Panc1 (cell line): ENCODE data around the gene GRIN2A. TPM values are rescaled to one million over a fixed set of nuclear protein-coding genes. Genes with fewer than 3 reads are reported as not detected.

Experiments used
- ATAC-seq: fragments of 200-7000 bp; cut with Tn5 transposase; 2 replicates; pipeline ENCODE4 v1.9.1; 2020; ENCODE audit warnings: mild to moderate bottlenecking, moderate library complexity
- BruUV-seq: library from RNA; stranded (reverse); fragments of 400-500 nt; replicated peaks from 2 replicates; lab custom pipeline; 2021; lab: Mats Ljungman, UMichigan
- CTCF ChIA-PET: fragments of 300-600 bp; sonication (Branson Sonifier 250); formaldehyde crosslinking; loops from one replicate; lab custom pipeline; 2022; ENCODE audit warnings: antibody characterized with exemption; lab: Charles Lee
- POLR2A ChIA-PET: fragments of 300-600 bp; sonication (Branson Sonifier 250); formaldehyde crosslinking; loops from one replicate; lab custom pipeline; 2022; ENCODE audit warnings: antibody characterized with exemption; lab: Charles Lee
- DNase-seq: peaks from one replicate; pipeline ENCODE4 v3.0.0-alpha.2; 2010; ENCODE audit warnings: low read depth, low spot score
- H3K27ac ChIP-seq: 2 replicates; pipeline ENCODE4 v1.5.1; 2011; ENCODE audit warnings: mild to moderate bottlenecking, low read length, inconsistent platforms
- H3K27me3 ChIP-seq: fragments of 200-500 bp; sonication (Bioruptor generic); 2 replicates; pipeline ENCODE4 v1.6.0; 2014; ENCODE audit warnings: low read length, inconsistent platforms; ENCODE audit not compliant: control insufficient read depth, insufficient read depth
- H3K36me3 ChIP-seq: fragments of 200-500 bp; sonication (Bioruptor generic); 2 replicates; pipeline ENCODE4 v1.5.1; 2014; ENCODE audit warnings: inconsistent platforms, mild to moderate bottlenecking, low read length, moderate library complexity; ENCODE audit not compliant: control insufficient read depth, insufficient read depth
- H3K4me1 ChIP-seq: 2 replicates; pipeline ENCODE4 v1.5.1; 2011; ENCODE audit warnings: inconsistent platforms, mild to moderate bottlenecking, low read length, moderate library complexity; ENCODE audit not compliant: control insufficient read depth, insufficient read depth
- H3K4me3 ChIP-seq, 2 experiments: 2 replicates each; pipeline ENCODE4 v1.5.1; 2011 to 2012; ENCODE audit warnings: low read depth in 2 of 2, low read length in 2 of 2, mild to moderate bottlenecking in 2 of 2, inconsistent platforms in 1 of 2, moderate library complexity in 1 of 2
- H3K9me3 ChIP-seq: fragments of 200-500 bp; sonication (Bioruptor generic); 2 replicates; pipeline ENCODE4 v1.5.1; 2014; ENCODE audit warnings: low read depth, mild to moderate bottlenecking, inconsistent platforms, low read length, moderate library complexity; ENCODE audit not compliant: control insufficient read depth, insufficient read depth
- POLR2AphosphoS5 ChIP-seq: IDR thresholded peaks from 2 replicates; pipeline ENCODE4 v1.6.1; 2012; ENCODE audit warnings: mild to moderate bottlenecking, low read depth, low read length, moderate library complexity
- SIN3A ChIP-seq: IDR thresholded peaks from 2 replicates; pipeline ENCODE4 v1.6.1; 2012; ENCODE audit warnings: low read depth, mild to moderate bottlenecking, low read length, moderate library complexity, borderline replicate concordance; ENCODE audit not compliant: insufficient read depth
- TCF7L2 ChIP-seq: IDR thresholded peaks from 2 replicates; pipeline ENCODE4 v1.6.1; 2011; ENCODE audit warnings: mild to moderate bottlenecking, low read depth, low read length, inconsistent platforms
- in situ Hi-C: cut with HindIII; loops from 2 replicates; pipeline ENCODE4 v1.10.0; 2016; ENCODE audit warnings: low sequenced_read_pairs, low pct_unique_long_range_greater_than_20kb
- intact Hi-C: fragments of 100-400 bp; cut with micrococcal nuclease; formaldehyde crosslinking; loops from one replicate; pipeline ENCODE4 v1.10.0; 2022; ENCODE audit not compliant: unreplicated experiment
- total RNA-seq: library from RNA; stranded (reverse); gene quantifications from one replicate; pipeline ENCODE4 v1.2.1, GENCODE V29; 2021; ENCODE audit not compliant: unreplicated experiment
- TF ChIP-seq, protein P1 (sequence below): fragments of 450-650 bp; IDR thresholded peaks from 2 replicates; pipeline ENCODE4 v1.5.1; 2017; ENCODE audit warnings: mild to moderate bottlenecking
- TF ChIP-seq, protein P2 (sequence below), 2 experiments: IDR thresholded peaks; 2 replicates each; pipeline ENCODE4 v1.6.1; 2011 to 2012; ENCODE audit warnings: low read depth in 2 of 2, control low read depth in 1 of 2, low read length in 1 of 2, mild to moderate bottlenecking in 1 of 2, moderate library complexity in 1 of 2; ENCODE audit not compliant: insufficient read depth in 1 of 2

The GRIN2A gene
- total RNA-seq, 1 experiment from 2014 or later: 12.3 TPM

- ChIA-PET POLR2A (no interaction called here), CTCF (no interaction called here)
- H3K36me3 ChIP-seq: no peaks in the 10 kb centered on the region
- no peaks in the 10 kb centered on the region; the same call in 1 of the 2 replicates for H3K9me3 ChIP-seq
- intact Hi-C loops: no loop called here
- no peak for TF ChIP-seq TCF7L2
- no peak for TF ChIP-seq POLR2AphosphoS5
- TF ChIP-seq, protein P1, sequence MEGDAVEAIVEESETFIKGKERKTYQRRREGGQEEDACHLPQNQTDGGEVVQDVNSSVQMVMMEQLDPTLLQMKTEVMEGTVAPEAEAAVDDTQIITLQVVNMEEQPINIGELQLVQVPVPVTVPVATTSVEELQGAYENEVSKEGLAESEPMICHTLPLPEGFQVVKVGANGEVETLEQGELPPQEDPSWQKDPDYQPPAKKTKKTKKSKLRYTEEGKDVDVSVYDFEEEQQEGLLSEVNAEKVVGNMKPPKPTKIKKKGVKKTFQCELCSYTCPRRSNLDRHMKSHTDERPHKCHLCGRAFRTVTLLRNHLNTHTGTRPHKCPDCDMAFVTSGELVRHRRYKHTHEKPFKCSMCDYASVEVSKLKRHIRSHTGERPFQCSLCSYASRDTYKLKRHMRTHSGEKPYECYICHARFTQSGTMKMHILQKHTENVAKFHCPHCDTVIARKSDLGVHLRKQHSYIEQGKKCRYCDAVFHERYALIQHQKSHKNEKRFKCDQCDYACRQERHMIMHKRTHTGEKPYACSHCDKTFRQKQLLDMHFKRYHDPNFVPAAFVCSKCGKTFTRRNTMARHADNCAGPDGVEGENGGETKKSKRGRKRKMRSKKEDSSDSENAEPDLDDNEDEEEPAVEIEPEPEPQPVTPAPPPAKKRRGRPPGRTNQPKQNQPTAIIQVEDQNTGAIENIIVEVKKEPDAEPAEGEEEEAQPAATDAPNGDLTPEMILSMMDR: no peak
- TF ChIP-seq, protein P2, sequence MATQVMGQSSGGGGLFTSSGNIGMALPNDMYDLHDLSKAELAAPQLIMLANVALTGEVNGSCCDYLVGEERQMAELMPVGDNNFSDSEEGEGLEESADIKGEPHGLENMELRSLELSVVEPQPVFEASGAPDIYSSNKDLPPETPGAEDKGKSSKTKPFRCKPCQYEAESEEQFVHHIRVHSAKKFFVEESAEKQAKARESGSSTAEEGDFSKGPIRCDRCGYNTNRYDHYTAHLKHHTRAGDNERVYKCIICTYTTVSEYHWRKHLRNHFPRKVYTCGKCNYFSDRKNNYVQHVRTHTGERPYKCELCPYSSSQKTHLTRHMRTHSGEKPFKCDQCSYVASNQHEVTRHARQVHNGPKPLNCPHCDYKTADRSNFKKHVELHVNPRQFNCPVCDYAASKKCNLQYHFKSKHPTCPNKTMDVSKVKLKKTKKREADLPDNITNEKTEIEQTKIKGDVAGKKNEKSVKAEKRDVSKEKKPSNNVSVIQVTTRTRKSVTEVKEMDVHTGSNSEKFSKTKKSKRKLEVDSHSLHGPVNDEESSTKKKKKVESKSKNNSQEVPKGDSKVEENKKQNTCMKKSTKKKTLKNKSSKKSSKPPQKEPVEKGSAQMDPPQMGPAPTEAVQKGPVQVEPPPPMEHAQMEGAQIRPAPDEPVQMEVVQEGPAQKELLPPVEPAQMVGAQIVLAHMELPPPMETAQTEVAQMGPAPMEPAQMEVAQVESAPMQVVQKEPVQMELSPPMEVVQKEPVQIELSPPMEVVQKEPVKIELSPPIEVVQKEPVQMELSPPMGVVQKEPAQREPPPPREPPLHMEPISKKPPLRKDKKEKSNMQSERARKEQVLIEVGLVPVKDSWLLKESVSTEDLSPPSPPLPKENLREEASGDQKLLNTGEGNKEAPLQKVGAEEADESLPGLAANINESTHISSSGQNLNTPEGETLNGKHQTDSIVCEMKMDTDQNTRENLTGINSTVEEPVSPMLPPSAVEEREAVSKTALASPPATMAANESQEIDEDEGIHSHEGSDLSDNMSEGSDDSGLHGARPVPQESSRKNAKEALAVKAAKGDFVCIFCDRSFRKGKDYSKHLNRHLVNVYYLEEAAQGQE (IDR thresholded peaks at IDR 0.05; ENCODE audit: insufficient read depth in 1 of 2, low read depth in 2 of 2, low read length in 1 of 2): no peak
- no peak for TF ChIP-seq SIN3A
- ATAC-seq (no peak), DNase-seq (no peak)
- in situ Hi-C loops: no loop called here
- no TSS peak for BruUV-seq
- no peak overlapping the region for H3K27ac ChIP-seq
- H3K27me3 ChIP-seq: no peaks in the 10 kb centered on the region
- no peaks in the 10 kb centered on the region for H3K4me1 ChIP-seq
- no peak overlapping the region for H3K4me3 ChIP-seq
These were observed 46.6 kb upstream of the GRIN2A start for GRCh38 chr16:10228779-10229178.

DNA sequence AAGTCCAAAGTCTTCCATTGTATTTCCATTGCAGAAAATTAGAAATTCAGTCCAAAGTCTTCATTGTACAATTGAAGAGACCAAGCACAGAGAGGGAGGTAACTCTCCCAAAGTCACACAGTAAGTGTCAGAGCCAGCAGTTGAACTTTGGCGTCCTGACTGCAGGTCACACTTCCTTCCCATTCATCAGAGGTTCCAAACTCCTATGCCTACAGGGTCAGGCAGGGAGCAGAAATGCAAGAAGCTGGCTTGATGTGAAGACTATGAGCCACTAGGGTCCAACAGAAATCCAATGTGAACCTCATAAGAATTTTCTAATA is 44.7 kb upstream of the GRIN2A start:
- intact Hi-C loops: no loop called here
- H3K27me3 ChIP-seq: 0 out of 2 replicates have a peak, but pooled peaks cover 2% of the 10 kb centered on the region
- ATAC-seq (no peak), DNase-seq (no peak)
- in situ Hi-C loops: no loop called here
- BruUV-seq: no TSS peak
- POLR2A ChIA-PET: no interaction called here
- no peaks in the 10 kb centered on the region for H3K36me3 ChIP-seq
- TF ChIP-seq, protein P2 (IDR thresholded peaks at IDR 0.05; ENCODE audit: insufficient read depth in 1 of 2, low read depth in 2 of 2, low read length in 1 of 2): no peak
- TF ChIP-seq TCF7L2 (no peak), POLR2AphosphoS5 (no peak), SIN3A (no peak)
- TF ChIP-seq, protein P1: no peak
- CTCF ChIA-PET: no interaction called here
- no peaks in the 10 kb centered on the region for H3K4me1 ChIP-seq
- H3K27ac ChIP-seq: no peak overlapping the region
- no peak overlapping the region for H3K4me3 ChIP-seq
- no peaks in the 10 kb centered on the region for H3K9me3 ChIP-seq
